Left renal cortex interstitium (tissue), 4 donors: ENCODE measurements around the gene GSN. TPM values are rescaled to one million over a fixed set of nuclear protein-coding genes. Genes with fewer than 3 reads are reported as not detected.

Source experiments
- DNase-seq, 4 donors: peaks; one replicate each; pipeline ENCODE4 v3.0.0-alpha.2; 2013; ENCODE audit warnings: low read depth in 4 of 4, low spot score in 2 of 4, missing footprints in 1 of 4
- polyA plus RNA-seq, 4 donors: library from polyadenylated mRNA; unstranded; fragments of 120-200 nt; gene quantifications; one replicate each; pipeline ENCODE4 v1.2.1, GENCODE V29; 2013; ENCODE audit not compliant: insufficient read length in 4 of 4

Gene GSN
- polyA plus RNA-seq, 4 donors = 169 to 193 (median 177) TPM

DNA sequence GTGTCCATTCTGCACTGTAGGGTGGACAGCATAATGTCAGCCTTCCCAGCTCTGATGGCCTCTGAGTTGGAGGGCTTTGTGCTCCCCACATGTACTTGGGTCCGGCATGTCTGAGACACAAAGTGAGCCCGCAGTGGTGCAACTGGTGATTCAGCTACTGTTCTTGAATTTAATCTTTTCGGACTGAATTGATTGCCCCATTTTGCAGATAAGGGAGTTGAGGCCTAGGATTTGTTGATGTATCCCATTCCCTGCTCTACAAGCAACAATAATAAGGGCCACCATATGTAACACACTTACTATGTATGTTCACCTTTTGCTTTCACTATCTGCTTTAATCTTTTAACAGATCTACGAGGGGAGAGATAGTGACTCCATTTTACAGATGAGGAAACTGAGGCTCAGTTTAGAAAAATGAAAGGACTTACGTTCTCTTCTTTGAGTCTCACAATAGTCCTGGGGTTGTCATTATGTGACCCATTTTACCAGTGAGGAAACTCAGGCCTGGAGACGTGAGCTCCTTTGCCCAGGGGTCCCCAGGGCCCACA is 4.5 kb downstream of the GSN start:
- no peak for DNase-seq

DNA sequence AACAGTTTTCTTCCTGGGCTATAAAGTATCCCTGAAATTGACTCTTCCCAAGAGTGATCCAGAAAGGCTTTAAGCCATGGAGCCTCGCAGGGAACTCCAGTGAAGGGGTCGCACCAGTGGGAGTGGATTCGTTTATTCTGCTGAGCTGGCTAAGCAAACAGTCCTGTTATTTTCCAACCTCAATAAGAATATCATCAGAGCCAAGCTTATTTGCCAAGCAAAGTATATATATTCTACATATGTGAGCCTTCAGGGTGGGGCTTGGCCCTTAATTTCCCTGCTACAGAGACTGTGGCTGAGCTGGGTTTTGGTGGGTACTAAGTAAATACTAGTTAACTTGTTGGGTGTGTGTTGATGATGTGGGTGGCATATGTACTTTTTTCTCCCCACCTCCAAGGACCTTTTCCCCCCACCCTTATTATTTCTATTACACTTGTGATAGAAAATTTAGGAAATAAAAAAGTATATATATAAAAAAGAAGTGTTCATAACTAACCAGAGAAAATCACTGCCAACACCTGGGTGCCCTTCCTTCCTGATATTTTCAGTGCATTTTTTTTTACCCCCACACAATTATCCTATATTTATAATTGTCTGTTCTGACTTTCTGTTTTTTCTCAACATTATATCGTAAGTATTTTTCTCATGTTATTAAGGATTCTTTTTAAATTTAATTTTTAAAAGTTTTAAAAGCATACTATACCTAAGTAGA is 5.3 kb downstream of the GSN start:
- DNase-seq = no peak

DNA sequence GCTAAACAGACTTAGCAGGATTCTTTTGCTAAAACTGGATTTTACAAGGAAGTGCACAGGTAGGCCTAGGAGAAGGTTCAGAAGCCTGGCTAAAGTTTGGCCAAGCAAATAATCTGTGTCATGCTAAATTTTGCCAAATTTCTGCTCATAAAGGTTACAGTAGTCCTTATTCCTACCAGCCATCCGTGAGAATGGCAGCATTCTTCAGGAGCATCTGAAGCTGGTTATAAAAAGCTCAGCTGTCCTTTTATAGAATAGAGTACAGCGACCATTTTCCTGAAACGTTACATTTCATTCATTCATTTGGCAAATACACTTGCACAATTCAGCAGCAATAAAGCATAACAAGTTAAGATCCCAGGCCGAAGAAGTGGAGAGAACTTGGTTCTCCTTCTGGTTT is 6.9 kb downstream of the GSN start:
- no peak for DNase-seq

GRCh38 chr9:121275781-121276658 is 8.1 kb downstream of the GSN start:
- DNase-seq = no peak

GRCh38 chr9:121277026-121277425 is 9.1 kb downstream of the GSN start:
- DNase-seq = no peak

GRCh38 chr9:121277518-121278295 is 9.7 kb downstream of the GSN start:
- no peak for DNase-seq

DNA sequence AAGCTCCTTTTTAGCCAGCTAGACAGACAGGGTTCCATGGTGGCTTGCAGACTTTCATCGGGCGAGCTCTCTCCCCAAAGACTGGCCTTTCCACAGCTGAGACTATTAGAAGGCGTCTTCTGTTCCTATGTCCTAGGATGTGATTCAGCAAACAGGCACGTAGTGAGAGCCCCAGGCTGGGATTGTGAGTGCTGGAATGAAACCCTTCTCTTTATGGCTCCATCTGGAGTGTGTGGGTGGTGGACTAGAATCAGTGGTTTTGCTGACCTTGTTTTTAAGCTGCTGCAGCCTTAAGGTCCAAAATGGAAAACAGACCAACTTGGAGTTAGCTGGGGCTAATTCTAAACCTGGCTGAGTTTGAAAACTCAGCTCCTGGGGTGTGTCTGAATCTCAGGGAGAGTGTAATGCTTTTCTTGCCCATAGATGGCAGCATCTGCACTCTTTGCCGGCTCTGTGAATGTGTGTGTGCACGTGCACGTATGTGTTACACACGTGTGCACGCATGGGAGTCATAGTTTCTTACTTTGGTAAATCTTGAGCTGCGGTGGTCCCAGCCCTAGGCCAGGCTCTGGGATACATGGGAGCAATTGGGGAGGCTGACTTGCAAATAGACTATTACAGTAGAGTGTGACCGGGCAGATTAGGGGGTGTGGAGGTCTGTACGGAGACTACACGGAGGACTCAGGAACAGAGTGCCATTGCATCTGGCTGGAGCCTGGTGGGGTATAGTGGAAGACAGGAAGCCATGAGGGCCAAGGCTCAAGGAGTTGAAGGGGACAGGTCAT is 10.7 kb downstream of the GSN start:
- no peak for DNase-seq

DNA sequence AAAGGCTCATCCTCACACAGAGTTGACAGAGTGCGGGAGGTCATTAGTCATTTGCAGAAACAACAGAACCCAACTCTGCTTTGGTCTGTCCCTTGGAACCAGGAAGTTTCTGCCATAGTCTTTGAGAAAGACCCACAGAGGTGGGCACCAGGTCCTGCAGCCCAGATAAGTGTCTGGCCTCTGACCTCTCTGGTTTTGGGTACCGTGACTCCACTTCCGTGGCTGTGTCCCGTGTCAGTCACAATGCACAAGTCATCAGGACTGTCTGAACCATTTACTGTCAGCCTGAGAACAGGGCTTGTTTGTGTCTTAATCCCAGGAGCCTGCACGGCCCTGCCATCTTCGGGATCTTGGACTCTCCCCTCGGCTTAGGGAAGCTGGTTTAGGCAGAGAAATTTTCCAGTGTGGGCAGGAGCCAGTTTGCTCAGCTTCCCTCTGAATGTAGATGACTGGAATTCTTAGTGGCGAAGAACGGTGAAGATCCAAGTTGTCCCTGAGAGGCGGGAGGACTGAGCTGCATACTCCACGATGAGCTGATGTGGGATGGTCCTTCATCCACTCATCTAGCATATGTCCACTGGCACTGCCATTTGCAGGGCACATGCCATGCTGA is 11.9 kb downstream of the GSN start:
- no peak for DNase-seq

DNA sequence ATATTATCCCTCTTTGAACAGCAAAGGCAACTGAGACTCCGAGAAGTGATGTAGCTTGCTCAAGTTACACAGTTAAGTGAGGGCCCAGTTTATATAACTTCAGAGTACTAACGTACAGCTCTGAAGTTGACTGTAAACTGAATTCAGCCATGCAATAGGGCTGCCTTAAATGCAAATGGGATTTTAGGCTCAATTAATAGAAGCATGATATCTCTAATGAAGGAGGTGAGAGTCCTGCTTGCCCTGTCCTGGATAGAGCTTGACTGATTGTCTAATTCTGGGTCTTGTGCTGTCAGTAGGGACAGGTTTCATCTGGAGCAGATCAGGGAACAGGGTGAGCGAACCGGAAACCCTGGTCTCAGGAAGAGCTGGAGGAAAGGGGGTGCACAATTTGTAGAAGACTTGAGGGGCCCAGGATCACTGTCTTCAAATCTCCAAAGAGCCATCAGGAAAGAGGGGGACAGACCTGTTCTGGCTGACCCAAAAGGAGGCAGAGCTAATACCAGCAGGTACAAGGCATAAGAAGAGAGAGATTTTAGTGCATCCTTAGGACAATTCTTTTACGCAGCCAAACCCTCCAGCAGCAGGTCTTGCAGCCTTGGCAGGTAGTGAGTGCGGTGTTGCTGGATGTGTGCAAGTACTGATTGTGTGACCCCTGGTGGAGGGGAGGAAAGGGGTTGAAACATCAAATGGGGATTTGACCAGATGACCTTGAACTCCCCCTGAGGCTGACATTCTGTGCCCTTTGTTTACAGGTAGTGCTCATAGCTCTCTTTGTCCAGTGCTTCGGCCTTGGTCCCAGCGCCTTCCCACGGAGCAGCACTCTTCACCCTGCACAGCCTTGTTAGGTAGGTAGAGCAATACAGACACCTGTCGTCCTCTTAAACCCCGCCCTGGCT is 13.0 kb downstream of the GSN start:
- no peak for DNase-seq

- no peak for DNase-seq
Observed at GRCh38 chr9:121281614-121282276, 13.8 kb downstream of the GSN start.

DNA sequence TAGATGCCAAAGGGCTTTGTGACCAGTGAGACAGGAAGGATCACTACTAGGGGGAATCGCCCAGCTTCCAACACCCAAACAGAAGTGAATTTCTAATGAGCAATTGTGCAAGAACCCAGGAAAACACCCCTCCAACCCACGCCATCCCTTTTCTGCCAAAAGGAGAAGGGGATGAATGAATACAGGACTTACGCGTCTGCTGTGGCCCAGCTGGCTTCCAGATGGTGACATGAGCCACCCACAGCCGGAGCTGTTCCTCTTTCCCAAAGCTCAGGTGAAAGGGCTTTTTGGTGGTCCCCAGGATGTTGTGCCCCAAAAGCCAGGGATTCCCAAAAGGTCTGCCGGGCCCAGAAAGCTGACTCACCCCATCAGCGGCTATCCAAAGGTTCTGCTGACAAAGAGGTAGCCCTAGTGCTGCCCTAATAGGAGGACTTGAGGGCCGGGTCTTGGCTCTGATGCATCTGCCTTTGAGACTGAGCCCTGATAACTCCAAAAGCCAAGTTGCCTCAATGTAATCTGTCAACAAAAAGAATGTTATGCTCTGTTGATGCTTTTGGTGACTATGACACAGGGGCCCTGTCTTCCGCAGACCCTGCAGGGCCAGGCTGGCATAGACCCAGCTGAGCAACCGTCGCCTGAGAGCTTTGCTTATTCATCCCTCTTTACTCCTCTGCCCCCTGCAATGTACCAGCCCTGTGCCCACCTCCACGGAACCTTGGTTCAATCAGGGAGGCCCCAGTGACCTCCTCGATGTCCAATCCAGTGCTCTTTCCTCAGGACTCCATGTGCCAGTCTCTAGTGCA is 14.5 kb downstream of the GSN start:
- no peak for DNase-seq

- DNase-seq = no peak
Observed at GRCh38 chr9:121283080-121283398, 15.1 kb downstream of the GSN start.

- no peak for DNase-seq
Observed at GRCh38 chr9:121283856-121284732, 16.1 kb downstream of the GSN start.

GRCh38 chr9:121284733-121285451 is 16.9 kb downstream of the GSN start:
- DNase-seq = no peak

DNA sequence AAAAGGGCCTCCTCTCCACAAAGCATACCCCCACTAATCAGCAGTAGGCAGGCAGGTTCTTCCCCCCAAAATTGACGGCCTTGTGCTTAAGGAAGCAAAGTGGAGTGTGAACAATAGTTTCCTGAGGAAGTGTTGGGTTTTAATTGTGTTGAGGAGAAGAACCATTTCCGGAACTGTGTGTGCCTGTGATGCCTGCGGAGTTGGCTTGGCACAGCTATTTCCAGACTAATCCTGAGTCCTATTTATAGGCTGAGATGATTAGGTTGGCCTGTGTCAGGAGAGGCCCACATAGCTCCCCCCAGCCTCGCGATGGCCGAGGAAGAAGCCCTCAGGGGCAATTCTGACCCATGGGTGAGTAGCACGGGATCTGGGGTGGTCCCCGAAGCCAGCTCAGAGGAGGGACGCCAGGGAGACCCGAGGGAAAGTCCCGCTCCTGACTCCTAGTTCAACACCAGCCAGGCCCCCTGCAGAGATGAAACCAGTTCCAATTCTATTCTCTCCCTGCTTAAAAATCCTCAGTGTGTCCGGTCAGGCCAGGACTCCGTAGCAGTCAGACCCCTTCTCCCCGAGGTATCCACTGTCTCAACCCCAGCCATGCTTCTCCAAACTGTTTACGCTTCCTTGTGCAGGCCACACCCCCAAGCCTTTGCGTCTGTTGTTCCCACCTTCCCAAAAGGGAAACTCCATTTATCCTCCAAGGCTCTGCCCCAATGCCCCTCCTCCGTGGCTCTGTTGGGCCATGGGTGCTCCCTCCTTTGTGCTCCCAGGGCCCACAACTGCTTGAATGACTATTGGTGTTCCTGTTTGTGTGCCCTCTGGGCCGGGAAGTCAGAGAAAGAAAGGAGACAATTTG is 18.1 kb downstream of the GSN start:
- no peak for DNase-seq
